Measurements from ENCODE around the gene TCEAL3.

- no peak for TF ChIP-seq SMC3 (conservative IDR thresholded peaks at IDR 0.05; ENCODE audit: poor library complexity)
- TF ChIP-seq MXI1 (conservative IDR thresholded peaks at IDR 0.05; ENCODE audit: poor library complexity, severe bottlenecking): no peak
- TF ChIP-seq CTCF (IDR thresholded peaks at IDR 0.05; ENCODE audit: poor library complexity, severe bottlenecking): no peak
- no peak for TF ChIP-seq EZH2 (IDR thresholded peaks at IDR 0.05; ENCODE audit: borderline replicate concordance, insufficient read depth, low read length, poor library complexity, severe bottlenecking)
- no peak for TF ChIP-seq RAD21 (conservative IDR thresholded peaks at IDR 0.05)
- TF ChIP-seq EP300 (conservative IDR thresholded peaks at IDR 0.05; ENCODE audit: poor library complexity, severe bottlenecking): no peak
- no peak for TF ChIP-seq REST (IDR thresholded peaks at IDR 0.05; ENCODE audit: borderline replicate concordance)
- TF ChIP-seq POLR2AphosphoS5 (IDR thresholded peaks at IDR 0.05): no peak
- TF ChIP-seq TAF1 (IDR thresholded peaks at IDR 0.05; ENCODE audit: low read depth): no peak
Observed at GRCh38 chrX:103613362-103613890, 5.7 kb downstream of the TCEAL3 start.
